Measurements from ENCODE around the gene WDR5.

The WDR5 gene

DNA sequence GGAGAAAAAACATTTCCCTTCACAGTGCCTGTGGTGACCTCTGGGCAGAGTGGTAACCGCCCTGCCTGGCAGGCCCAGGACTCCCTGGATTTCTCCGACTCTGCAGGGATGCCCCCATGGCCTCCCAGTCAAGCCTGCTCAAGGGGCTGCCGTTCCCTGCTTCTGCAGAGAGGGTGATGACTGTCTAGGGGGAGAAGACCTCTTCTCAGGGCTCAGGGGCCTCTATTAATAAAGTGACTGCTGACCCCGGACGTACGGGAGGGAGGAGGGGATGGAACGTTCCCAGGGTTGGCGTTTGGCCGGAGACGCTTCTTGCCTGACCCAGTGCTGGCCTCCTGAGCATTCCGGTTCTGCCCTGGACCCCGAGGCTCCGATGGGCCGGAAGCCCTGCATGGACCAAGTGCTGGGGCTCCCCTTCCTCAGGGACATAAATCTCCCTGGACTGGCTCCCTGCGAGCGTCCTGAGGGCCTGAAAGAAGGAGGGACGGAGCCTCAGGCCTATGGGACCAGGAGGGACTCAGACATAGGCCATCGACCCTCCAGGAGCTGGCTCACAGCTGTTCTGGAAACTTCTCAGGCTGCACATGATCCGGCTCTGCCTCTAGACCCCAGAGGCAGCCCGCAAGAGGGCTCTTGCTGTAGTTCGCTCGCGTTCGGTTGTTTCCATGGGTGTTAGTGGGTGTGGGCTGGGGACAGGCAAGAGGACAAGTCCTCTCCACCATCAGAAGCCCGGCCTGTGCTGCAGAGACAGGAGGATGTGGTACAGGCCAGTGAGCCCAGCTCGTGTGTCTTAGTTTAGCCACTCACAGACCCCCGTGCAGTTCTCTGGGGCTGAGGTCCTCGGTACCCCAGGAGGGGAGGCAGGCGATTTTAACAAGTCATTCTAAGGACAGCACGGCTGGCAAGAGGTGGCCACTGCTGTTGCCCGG lies 36.6 kb downstream of the WDR5 start:
- in situ Hi-C loops (cut with HindIII; ENCODE audit: low sequenced_read_pairs), result no loop called here

DNA sequence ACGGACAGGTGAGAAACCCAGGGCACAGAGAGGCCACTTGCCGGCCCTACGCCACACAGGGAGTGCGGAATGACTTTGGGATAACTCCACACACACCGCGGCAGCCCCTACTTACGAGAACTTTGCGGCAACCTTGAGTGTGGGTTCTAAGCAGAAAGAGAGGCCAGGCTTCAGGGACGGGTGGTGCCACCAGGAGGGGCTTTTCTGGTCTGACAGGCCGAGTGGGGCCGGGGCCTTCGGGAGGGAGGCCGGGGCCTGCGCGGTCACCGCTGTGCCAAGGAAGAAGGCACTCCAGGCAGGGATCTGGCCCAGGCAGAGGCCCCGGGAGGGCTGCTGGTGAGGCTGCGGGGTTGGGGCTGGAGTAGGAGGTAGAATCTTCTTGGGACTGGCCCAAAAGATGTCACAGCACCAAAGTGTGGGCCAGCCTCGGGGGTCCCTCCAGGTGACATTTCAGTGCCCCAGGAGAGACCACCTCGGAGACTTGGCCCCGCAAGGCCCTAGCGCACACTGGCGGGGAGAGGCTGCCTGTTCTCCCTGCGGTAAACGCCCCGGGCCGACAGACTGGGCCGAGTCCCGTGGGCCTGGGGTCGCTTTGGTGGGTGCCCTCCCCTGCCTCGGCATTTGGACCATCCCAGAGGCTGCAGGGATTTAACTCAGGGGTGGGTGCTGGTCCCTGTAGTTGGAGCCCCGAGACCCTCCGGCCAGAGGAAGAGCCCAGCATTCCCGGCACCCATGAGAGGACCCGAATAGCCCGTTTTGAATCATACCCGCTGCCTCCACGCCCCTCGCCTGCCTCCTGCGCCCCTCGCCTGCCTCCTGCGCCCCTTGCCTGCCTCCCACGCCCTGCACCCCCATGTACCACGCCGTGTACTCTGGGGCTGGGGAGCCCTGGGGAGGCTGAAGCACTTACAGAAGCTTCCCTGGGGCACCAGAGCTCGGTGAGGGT lies 37.5 kb downstream of the WDR5 start:
- in situ Hi-C loops (cut with HindIII; ENCODE audit: low sequenced_read_pairs), result no loop called here

GRCh38 chr9:134174073-134174449 lies 38.2 kb downstream of the WDR5 start:
- in situ Hi-C loops (cut with HindIII; ENCODE audit: low sequenced_read_pairs), result no loop called here

- in situ Hi-C loops (cut with HindIII; ENCODE audit: low sequenced_read_pairs), result no loop called here
Measured at GRCh38 chr9:134174526-134175290, 38.8 kb downstream of the WDR5 start.

DNA sequence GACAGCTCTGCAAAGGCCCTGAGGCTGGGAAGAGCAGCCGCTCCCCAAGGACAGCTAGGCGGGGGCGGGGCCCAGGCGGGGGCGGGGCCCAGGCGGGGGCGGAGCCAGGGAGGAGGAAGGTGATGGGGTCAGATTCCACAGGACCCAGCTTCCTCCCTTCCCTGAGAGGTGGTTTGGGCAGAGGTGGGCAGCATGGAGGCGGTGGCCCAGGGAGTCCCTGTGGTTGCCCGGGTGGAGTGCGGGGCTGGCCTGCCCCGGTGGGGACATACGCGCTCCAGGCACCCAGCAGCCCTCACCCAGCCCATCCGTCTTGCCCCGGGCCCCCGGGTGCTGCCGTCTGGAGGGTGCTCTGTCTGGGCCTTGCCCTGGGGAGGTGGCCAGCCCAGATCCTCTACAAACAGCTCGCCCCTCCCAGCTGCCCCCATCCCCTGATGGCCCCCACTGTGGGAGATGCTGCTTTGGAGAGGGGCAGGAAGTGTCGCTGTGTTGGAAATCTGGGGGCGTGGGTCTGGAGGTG lies 39.5 kb downstream of the WDR5 start:
- in situ Hi-C loops (cut with HindIII; ENCODE audit: low sequenced_read_pairs), result no loop called here

GRCh38 chr9:134175808-134176598 lies 40.1 kb downstream of the WDR5 start:
- in situ Hi-C loops (cut with HindIII; ENCODE audit: low sequenced_read_pairs), result no loop called here

GRCh38 chr9:134176599-134176968 lies 40.7 kb downstream of the WDR5 start:
- in situ Hi-C loops (cut with HindIII; ENCODE audit: low sequenced_read_pairs), result no loop called here

DNA sequence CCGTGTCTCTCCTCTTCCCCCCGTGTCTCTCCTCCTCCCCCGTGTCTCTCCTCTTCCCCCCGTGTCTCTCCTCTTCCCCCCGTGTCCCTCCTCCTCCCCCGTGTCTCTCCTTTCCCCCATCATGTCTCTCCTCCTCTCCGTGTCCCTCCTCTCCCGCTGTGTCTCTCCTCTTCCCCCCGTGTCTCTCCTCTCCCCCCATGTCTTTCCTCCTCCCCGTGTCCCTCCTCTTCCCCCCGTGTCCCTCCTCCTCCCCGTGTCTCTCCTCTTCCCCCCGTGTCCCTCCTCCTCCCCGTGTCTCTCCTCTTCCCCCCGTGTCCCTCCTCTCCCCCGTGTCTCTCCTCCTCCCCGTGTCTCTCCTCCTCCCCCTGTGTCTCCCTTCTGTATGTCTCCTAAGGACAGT lies 41.3 kb downstream of the WDR5 start:
- in situ Hi-C loops (cut with HindIII; ENCODE audit: low sequenced_read_pairs), result no loop called here

- in situ Hi-C loops (cut with HindIII; ENCODE audit: low sequenced_read_pairs), result no loop called here
Measured at GRCh38 chr9:134177624-134178393, 41.9 kb downstream of the WDR5 start.

DNA sequence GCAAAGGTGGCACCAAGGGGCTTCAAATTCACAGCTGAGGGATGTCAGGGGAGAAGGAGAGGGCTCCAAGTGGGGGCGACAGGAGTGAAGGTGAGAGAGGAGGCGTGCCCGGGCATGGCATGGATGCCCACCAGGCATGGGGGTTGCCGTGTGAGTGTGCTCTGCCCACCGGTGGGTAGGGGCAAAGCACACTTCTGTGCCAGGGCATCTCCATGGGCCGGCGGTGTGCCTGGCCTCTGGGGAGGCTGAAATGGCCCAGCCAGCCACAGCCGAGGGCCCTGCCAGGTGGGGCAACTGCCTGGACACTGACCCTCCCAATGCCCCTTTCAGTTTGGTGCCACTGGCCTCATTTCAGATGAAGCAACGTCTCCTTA lies 42.5 kb downstream of the WDR5 start:
- in situ Hi-C loops (cut with HindIII; ENCODE audit: low sequenced_read_pairs), result no loop called here

GRCh38 chr9:134178768-134179551 lies 43.1 kb downstream of the WDR5 start:
- in situ Hi-C loops (cut with HindIII; ENCODE audit: low sequenced_read_pairs), result no loop called here

- in situ Hi-C loops (cut with HindIII; ENCODE audit: low sequenced_read_pairs), result no loop called here
Measured at GRCh38 chr9:134179595-134179917, 43.7 kb downstream of the WDR5 start.

GRCh38 chr9:134179918-134180785 lies 44.3 kb downstream of the WDR5 start:
- in situ Hi-C loops (cut with HindIII; ENCODE audit: low sequenced_read_pairs), result no loop called here

DNA sequence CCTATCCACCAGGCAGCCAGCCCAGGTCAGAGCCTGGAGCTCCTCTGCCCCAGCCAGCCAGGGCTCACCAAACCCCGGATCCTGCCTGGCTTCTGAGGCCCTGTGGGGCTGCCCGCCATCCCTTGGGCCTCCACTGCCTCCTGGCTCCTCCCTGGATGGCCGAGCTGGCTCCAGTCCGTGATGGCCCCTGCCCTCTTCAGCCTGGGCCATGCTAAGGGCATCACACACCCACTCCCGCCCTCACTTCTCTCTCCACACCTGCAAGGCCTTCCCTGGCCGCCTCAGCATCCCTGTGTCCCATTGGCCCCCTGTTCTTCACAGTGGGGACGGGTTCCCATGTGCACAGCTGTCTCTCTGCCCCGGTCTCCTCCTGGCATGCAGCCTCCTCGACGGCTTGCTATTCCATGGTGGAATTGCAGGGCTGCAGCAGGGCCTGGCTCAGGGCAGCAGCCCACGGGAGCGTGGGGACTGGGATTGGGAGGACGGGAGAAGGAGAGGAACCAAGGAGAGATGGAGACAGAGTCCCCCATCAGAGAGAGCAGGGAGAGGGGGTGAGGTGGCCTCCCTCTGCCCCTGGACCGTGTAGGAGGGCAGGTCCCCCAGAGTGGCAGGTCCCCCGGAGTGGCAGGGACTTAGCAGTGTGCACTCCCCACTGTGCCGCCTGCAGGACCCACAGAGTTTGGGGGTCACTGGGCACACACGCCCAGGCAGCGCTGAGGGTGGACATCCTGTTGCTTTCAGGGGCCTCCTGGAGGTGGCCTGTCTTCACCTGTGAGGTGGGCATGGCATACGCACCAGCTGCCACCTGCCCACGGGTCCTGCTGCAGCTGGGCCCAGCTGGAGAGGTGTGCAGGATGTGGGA lies 45.1 kb downstream of the WDR5 start:
- in situ Hi-C loops (cut with HindIII; ENCODE audit: low sequenced_read_pairs), result no loop called here

GRCh38 chr9:134181648-134182034 lies 45.8 kb downstream of the WDR5 start:
- in situ Hi-C loops (cut with HindIII; ENCODE audit: low sequenced_read_pairs), result no loop called here

GRCh38 chr9:134182554-134183085 lies 46.7 kb downstream of the WDR5 start:
- in situ Hi-C loops (cut with HindIII; ENCODE audit: low sequenced_read_pairs), result no loop called here
